Measurements from ENCODE around the gene CD80.

The CD80 gene

GRCh38 chr3:119485563-119485962 is 73.9 kb downstream of the CD80 start:
- Mint-ChIP-seq H3K4me1 (no peaks in the 10 kb centered on the region), H3K4me3 (no peak overlapping the region), H3K36me3 (ENCODE audit: low read depth) (peaks cover 16% of the 10 kb centered on the region), H3K27ac (no peak overlapping the region), H3K9me3 (no peaks in the 10 kb centered on the region), H3K27me3 (ENCODE audit: low read depth) (no peaks in the 10 kb centered on the region)
- TF ChIP-seq, protein P1, sequence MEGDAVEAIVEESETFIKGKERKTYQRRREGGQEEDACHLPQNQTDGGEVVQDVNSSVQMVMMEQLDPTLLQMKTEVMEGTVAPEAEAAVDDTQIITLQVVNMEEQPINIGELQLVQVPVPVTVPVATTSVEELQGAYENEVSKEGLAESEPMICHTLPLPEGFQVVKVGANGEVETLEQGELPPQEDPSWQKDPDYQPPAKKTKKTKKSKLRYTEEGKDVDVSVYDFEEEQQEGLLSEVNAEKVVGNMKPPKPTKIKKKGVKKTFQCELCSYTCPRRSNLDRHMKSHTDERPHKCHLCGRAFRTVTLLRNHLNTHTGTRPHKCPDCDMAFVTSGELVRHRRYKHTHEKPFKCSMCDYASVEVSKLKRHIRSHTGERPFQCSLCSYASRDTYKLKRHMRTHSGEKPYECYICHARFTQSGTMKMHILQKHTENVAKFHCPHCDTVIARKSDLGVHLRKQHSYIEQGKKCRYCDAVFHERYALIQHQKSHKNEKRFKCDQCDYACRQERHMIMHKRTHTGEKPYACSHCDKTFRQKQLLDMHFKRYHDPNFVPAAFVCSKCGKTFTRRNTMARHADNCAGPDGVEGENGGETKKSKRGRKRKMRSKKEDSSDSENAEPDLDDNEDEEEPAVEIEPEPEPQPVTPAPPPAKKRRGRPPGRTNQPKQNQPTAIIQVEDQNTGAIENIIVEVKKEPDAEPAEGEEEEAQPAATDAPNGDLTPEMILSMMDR (IDR thresholded peaks at IDR 0.05; ENCODE audit: unreplicated experiment in 3 of 3), result no peak

- Mint-ChIP-seq H3K27me3 (ENCODE audit: low read depth) (no peaks in the 10 kb centered on the region), H3K9me3 (no peaks in the 10 kb centered on the region), H3K4me1 (no peaks in the 10 kb centered on the region), H3K36me3 (ENCODE audit: low read depth) (peaks cover 25% of the 10 kb centered on the region), H3K4me3 (no peak overlapping the region), H3K27ac (no peak overlapping the region)
- TF ChIP-seq, protein P1 (IDR thresholded peaks at IDR 0.05; ENCODE audit: unreplicated experiment in 3 of 3), result no peak
These were observed 76.3 kb downstream of the CD80 start for GRCh38 chr3:119483101-119483500.

GRCh38 chr3:119481079-119481478 is 78.3 kb downstream of the CD80 start:
- H3K4me3 Mint-ChIP-seq, result no peak overlapping the region
- TF ChIP-seq, protein P1 (IDR thresholded peaks at IDR 0.05; ENCODE audit: unreplicated experiment in 3 of 3), result no peak
- no peak overlapping the region for H3K27ac Mint-ChIP-seq
- peaks cover 27% of the 10 kb centered on the region for H3K36me3 Mint-ChIP-seq (ENCODE audit: low read depth)
- no peaks in the 10 kb centered on the region for H3K27me3 Mint-ChIP-seq (ENCODE audit: low read depth)
- H3K9me3 Mint-ChIP-seq, result no peaks in the 10 kb centered on the region
- H3K4me1 Mint-ChIP-seq, result no peaks in the 10 kb centered on the region

Data from nephron (organoid).